SIG-M5 (cell line): ENCODE results near the gene PPL.

ENCODE experiments used
- DNase-seq: peaks from one replicate; lab custom pipeline; 2025; lab: John Stamatoyannopoulos, UW

The PPL gene

GRCh38 chr16:4860727-4861342 lies 76.1 kb downstream of the PPL start:
- DNase-seq: no peak

- no peak for DNase-seq
Observed at GRCh38 chr16:4859900-4860255, 77.1 kb downstream of the PPL start.

GRCh38 chr16:4859190-4859899 lies 77.6 kb downstream of the PPL start:
- DNase-seq: no peak

GRCh38 chr16:4855804-4856203 lies 81.1 kb downstream of the PPL start:
- no peak for DNase-seq

GRCh38 chr16:4855371-4855770 lies 81.6 kb downstream of the PPL start:
- DNase-seq: no peak

- no peak for DNase-seq
Observed at GRCh38 chr16:4852221-4852872, 84.6 kb downstream of the PPL start.

- DNase-seq: no peak
Observed at GRCh38 chr16:4850211-4850610, 86.7 kb downstream of the PPL start.

- no peak for DNase-seq
Observed at GRCh38 chr16:4847774-4848587, 89.0 kb downstream of the PPL start.

GRCh38 chr16:4846901-4847773 lies 89.8 kb downstream of the PPL start, which contains the start of the genes GLYR1 and UBN1:
Gene GLYR1 (minus strand): TSS chr16:4847288. CDS start chr16:4847265, 23 bp downstream.
Gene UBN1 (plus strand): TSS chr16:4847481. CDS start chr16:4852918, 5,437 bp downstream.
- DNase-seq: peak; percentile 61

- no peak for DNase-seq
Observed at GRCh38 chr16:4846503-4846900, 90.4 kb downstream of the PPL start.

GRCh38 chr16:4840984-4841383 lies 96.0 kb downstream of the PPL start:
- no peak for DNase-seq

- no peak for DNase-seq
Observed at GRCh38 chr16:4839942-4840341, 97.0 kb downstream of the PPL start.

- no peak for DNase-seq
Observed at GRCh38 chr16:4837733-4838501, 99.0 kb downstream of the PPL start.

- DNase-seq: no peak
Observed at GRCh38 chr16:4836727-4837126, 100.2 kb downstream of the PPL start.

GRCh38 chr16:4833584-4833983 lies 103.4 kb downstream of the PPL start:
- no peak for DNase-seq

- no peak for DNase-seq
Observed at GRCh38 chr16:4832698-4833343, 104.1 kb downstream of the PPL start.
